IPS DF 4.7 (cell line): Measurements from ENCODE around the gene IL3RA.

ENCODE experiments used
- DNase-seq: peaks from one replicate; pipeline ENCODE4 v3.0.0-alpha.2; 2013; ENCODE audit warnings: low spot score; ENCODE audit errors: extremely low read depth

Gene IL3RA

GRCh38 chrX:1384658-1385252 is 48.2 kb downstream of the IL3RA start:
- DNase-seq, result no peak

- no peak for DNase-seq
Measured at GRCh38 chrX:1385253-1386223, 49.0 kb downstream of the IL3RA start.

GRCh38 chrX:1386338-1387127 is 49.9 kb downstream of the IL3RA start:
- DNase-seq, result no peak

GRCh38 chrX:1387141-1387776 is 50.7 kb downstream of the IL3RA start:
- DNase-seq, result no peak

- DNase-seq, result no peak
Measured at GRCh38 chrX:1388651-1389050, 52.1 kb downstream of the IL3RA start.

- no peak for DNase-seq
Measured at GRCh38 chrX:1389181-1389992, 52.8 kb downstream of the IL3RA start.

GRCh38 chrX:1389993-1390285 is 53.4 kb downstream of the IL3RA start:
- no peak for DNase-seq

GRCh38 chrX:1390621-1391369 is 54.2 kb downstream of the IL3RA start:
- no peak for DNase-seq

- no peak for DNase-seq
Measured at GRCh38 chrX:1391370-1391706, 54.8 kb downstream of the IL3RA start.

GRCh38 chrX:1391707-1392375 is 55.3 kb downstream of the IL3RA start, which contains the start of gene SLC25A6:
Gene SLC25A6 (minus strand): TSS chrX:1392113. CDS start chrX:1392009, 104 bp downstream.
- no peak for DNase-seq

GRCh38 chrX:1392376-1393068 is 55.9 kb downstream of the IL3RA start:
- no peak for DNase-seq

- DNase-seq, result no peak
Measured at GRCh38 chrX:1393871-1394615, 57.5 kb downstream of the IL3RA start.

- no peak for DNase-seq
Measured at GRCh38 chrX:1394731-1395501, 58.3 kb downstream of the IL3RA start.

- no peak for DNase-seq
Measured at GRCh38 chrX:1395646-1396216, 59.1 kb downstream of the IL3RA start.

GRCh38 chrX:1397001-1397400 is 60.4 kb downstream of the IL3RA start:
- no peak for DNase-seq

- DNase-seq, result no peak
Measured at GRCh38 chrX:1397441-1398270, 61.1 kb downstream of the IL3RA start.
